Measurements from ENCODE around the gene NFATC2. TPM values are rescaled to one million over a fixed set of nuclear protein-coding genes. Genes with fewer than 3 reads are reported as not detected.

The NFATC2 gene
- total RNA-seq, 1 donor from 2014 or later: 3.9 TPM

DNA sequence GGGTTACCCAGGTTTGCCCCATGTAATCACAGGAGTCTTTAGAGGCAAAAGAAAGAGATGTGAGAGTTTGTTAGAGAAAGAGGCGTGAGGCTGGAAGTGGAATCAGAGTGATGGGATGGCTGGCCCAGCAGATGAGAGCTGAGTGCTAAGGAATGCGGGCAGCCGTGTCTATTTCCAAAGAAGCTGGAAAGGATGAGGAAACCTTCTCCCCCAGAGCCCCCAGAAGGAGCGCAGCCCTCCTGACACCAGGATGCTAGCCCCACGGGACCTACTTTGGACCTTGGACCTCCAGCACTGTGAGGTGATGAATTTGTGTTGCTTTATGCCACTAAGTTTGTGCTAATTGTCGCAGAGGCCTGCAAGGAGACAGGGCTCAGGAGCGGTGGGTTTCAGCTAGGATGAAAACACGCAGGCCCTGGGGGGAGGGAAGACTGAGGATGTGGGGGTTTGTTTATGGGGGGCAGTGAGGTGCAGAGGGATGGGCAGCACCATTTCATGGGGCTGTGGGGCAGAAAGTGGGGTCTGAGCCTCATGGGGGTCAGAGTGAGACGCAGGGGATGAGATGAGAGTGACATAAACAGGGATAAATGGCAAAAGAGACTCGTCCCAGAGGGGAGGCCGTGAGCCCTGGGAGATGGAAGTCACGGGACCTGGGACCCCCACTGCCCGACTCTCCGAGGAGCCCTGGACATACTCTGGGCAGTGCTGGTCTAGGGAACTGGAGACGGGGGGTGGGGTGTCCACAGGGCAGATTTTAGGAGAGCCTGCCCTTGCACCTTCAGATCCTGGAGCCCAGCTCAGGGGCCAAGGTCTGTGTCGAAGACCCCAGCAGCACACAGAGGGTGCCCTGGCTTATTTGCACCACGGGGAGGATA, 160.2 kb downstream of the NFATC2 start:
- H3K27me3 ChIP-seq (ENCODE audit: insufficient read depth, low read length): no peaks in the 10 kb centered on the region

DNA sequence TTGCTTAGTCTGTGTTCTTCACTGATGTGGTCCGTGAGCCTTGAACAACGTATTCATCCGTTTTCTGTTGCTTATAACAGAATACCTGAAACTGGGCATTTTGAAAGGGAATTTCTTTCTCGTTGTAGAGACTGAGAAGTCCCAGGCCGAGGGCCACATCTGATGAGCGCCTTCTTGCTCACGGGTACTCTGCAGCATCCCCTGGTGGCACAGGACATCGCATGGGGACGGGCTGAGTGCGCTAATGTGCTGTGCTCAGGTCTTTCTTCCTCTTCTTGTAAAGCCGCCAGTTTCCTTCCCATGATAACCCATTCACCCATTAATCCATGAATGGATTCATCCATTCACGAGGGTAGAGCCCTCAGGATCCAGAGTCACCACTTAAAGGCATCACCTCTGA, 161.0 kb downstream of the NFATC2 start:
- Histone ChIP-seq H3K4me3 (ENCODE audit: insufficient read depth, low read depth, low read length) (no peak overlapping the region), H2AFZ (ENCODE audit: low read depth, low read length) (no peak overlapping the region), H3K27me3 (ENCODE audit: insufficient read depth, low read length) (no peaks in the 10 kb centered on the region), H3K4me1 (ENCODE audit: insufficient read depth, low read length) (no peaks in the 10 kb centered on the region), H3K36me3 (ENCODE audit: insufficient read depth, low read length) (no peaks in the 10 kb centered on the region), H4K20me1 (ENCODE audit: insufficient read depth, low read length) (no peaks in the 10 kb centered on the region), H3K4me2 (ENCODE audit: low read length) (no peak overlapping the region), H3K9me3 (ENCODE audit: insufficient read depth, low read depth, low read length) (no peaks in the 10 kb centered on the region), H3K79me2 (ENCODE audit: insufficient read depth, low read length) (no peaks in the 10 kb centered on the region), H3K27ac (ENCODE audit: low read depth, low read length) (no peak overlapping the region), H3K9ac (ENCODE audit: low read length) (no peak overlapping the region)
- Mint-ChIP-seq H3K27me3 (ENCODE audit: low read depth, unreplicated experiment) (peaks cover 10% of the 10 kb centered on the region), H3K36me3 (ENCODE audit: low read depth, unreplicated experiment) (peaks cover 6% of the 10 kb centered on the region), H3K4me1 (ENCODE audit: low read depth, unreplicated experiment) (peaks cover 9% of the 10 kb centered on the region), H3K27ac (ENCODE audit: unreplicated experiment) (no peak overlapping the region), H3K4me3 (ENCODE audit: unreplicated experiment) (no peak overlapping the region), H3K9me3 (ENCODE audit: unreplicated experiment) (peaks cover 3% of the 10 kb centered on the region)
- no peak for DNase-seq (ENCODE audit: low read depth)
- TF ChIP-seq EZH2 (IDR thresholded peaks at IDR 0.05; ENCODE audit: insufficient read depth, low read length): no peak
- TF ChIP-seq, protein P1, sequence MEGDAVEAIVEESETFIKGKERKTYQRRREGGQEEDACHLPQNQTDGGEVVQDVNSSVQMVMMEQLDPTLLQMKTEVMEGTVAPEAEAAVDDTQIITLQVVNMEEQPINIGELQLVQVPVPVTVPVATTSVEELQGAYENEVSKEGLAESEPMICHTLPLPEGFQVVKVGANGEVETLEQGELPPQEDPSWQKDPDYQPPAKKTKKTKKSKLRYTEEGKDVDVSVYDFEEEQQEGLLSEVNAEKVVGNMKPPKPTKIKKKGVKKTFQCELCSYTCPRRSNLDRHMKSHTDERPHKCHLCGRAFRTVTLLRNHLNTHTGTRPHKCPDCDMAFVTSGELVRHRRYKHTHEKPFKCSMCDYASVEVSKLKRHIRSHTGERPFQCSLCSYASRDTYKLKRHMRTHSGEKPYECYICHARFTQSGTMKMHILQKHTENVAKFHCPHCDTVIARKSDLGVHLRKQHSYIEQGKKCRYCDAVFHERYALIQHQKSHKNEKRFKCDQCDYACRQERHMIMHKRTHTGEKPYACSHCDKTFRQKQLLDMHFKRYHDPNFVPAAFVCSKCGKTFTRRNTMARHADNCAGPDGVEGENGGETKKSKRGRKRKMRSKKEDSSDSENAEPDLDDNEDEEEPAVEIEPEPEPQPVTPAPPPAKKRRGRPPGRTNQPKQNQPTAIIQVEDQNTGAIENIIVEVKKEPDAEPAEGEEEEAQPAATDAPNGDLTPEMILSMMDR (IDR thresholded peaks at IDR 0.05; ENCODE audit: insufficient read depth, low read depth, low read length): no peak
- FAIRE-seq: no peak

More for the DNA sequence above, 160.2 kb downstream of the NFATC2 start:
- TF ChIP-seq, protein P1 (IDR thresholded peaks at IDR 0.05; ENCODE audit: insufficient read depth, low read depth, low read length): no peak
- no peak for TF ChIP-seq EZH2 (IDR thresholded peaks at IDR 0.05; ENCODE audit: insufficient read depth, low read length)
- Histone ChIP-seq H4K20me1 (ENCODE audit: insufficient read depth, low read length) (no peaks in the 10 kb centered on the region), H3K27ac (ENCODE audit: low read depth, low read length) (no peak overlapping the region), H3K4me1 (ENCODE audit: insufficient read depth, low read length) (peaks cover under 1% of the 10 kb centered on the region), H3K9ac (ENCODE audit: low read length) (no peak overlapping the region), H3K4me3 (ENCODE audit: insufficient read depth, low read depth, low read length) (no peak overlapping the region), H2AFZ (ENCODE audit: low read depth, low read length) (no peak overlapping the region), H3K79me2 (ENCODE audit: insufficient read depth, low read length) (no peaks in the 10 kb centered on the region), H3K9me3 (ENCODE audit: insufficient read depth, low read depth, low read length) (no peaks in the 10 kb centered on the region), H3K4me2 (ENCODE audit: low read length) (no peak overlapping the region), H3K36me3 (ENCODE audit: insufficient read depth, low read length) (no peaks in the 10 kb centered on the region)
- Mint-ChIP-seq H3K9me3 (ENCODE audit: unreplicated experiment) (peaks cover 3% of the 10 kb centered on the region), H3K4me3 (ENCODE audit: unreplicated experiment) (no peak overlapping the region), H3K36me3 (ENCODE audit: low read depth, unreplicated experiment) (peaks cover 6% of the 10 kb centered on the region), H3K27me3 (ENCODE audit: low read depth, unreplicated experiment) (peaks cover 10% of the 10 kb centered on the region), H3K27ac (ENCODE audit: unreplicated experiment) (no peak overlapping the region), H3K4me1 (ENCODE audit: low read depth, unreplicated experiment) (peaks cover 9% of the 10 kb centered on the region)
- FAIRE-seq (no peak), DNase-seq (ENCODE audit: low read depth) (no peak)

All from astrocyte (in vitro differentiated cells and primary cell).